HG03469 (cell line): Measurements from ENCODE around the gene MRM1.
"Not testable (repeated sequence)": the region's sequence is repeated elsewhere in the genome, so short reads cannot be mapped to it uniquely, and the experiment has no call there.

Source experiments
- ATAC-seq: cut with Tn5 transposase; IDR thresholded peaks from one replicate; pipeline ENCODE4 v1.9.1; 2021; ENCODE audit warnings: mild to moderate bottlenecking, moderate library complexity, moderate number of reproducible peaks; ENCODE audit not compliant: unreplicated experiment

The MRM1 gene

GRCh38 chr17:36600465-36600864, 918 bp upstream of the MRM1 start:
- no peak for ATAC-seq

- no peak for ATAC-seq
These were observed 464 bp upstream of the MRM1 start for GRCh38 chr17:36600936-36601302.

DNA sequence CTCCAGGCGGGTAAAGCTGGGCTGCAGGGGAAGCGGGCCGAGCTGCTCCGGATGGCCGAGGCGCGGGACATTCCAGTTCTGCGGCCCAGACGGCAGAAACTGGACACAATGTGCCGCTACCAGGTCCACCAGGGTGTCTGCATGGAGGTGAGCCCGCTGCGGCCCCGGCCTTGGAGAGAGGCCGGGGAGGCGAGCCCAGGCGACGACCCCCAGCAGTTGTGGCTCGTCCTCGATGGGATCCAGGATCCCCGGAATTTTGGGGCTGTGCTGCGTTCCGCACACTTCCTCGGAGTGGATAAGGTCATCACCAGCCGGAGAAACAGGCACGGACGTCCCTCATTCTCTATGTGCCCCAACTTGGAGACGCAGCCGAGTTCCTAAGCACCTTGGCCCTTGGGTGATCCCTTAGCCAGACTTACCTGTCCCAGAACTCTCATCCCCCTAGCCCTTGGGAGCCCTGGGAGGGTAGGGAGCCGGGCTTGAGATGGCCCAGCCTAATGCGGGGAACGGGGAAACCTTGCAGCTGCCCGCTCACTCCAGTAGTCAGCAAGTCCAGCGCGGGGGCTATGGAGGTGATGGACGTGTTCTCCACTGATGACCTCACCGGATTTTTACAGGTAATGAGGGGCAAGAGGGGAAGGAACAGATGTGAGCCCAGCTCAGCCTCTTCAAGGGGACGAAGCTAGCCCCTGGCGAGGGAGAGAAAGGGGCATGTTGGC, 806 bp downstream of the MRM1 start:
- no peak for ATAC-seq

GRCh38 chr17:36602924-36603384, 1.6 kb downstream of the MRM1 start:
- ATAC-seq: no peak

- ATAC-seq: not testable (repeated sequence)
These were observed 3.6 kb downstream of the MRM1 start for GRCh38 chr17:36605028-36605427.

DNA sequence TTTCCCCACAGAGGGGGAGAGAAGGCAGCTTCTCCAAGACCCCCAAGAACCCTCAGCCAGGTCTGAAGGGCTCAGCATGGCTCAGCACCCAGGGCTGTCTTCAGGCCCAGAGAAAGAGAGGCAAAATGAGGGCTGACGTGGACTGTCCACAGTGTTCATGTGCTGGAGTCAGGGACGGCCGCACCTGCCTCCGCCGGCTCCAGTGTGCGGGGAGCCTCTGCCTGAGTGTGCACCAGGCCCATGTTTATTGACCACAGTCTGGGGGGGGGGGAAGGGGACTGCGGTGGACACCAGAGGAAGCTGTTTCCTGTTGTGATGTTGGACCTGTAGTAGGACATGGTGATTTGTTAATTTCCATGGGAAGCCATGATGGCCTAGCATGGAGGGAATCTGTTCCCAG, 6.9 kb downstream of the MRM1 start:
- ATAC-seq: no peak

DNA sequence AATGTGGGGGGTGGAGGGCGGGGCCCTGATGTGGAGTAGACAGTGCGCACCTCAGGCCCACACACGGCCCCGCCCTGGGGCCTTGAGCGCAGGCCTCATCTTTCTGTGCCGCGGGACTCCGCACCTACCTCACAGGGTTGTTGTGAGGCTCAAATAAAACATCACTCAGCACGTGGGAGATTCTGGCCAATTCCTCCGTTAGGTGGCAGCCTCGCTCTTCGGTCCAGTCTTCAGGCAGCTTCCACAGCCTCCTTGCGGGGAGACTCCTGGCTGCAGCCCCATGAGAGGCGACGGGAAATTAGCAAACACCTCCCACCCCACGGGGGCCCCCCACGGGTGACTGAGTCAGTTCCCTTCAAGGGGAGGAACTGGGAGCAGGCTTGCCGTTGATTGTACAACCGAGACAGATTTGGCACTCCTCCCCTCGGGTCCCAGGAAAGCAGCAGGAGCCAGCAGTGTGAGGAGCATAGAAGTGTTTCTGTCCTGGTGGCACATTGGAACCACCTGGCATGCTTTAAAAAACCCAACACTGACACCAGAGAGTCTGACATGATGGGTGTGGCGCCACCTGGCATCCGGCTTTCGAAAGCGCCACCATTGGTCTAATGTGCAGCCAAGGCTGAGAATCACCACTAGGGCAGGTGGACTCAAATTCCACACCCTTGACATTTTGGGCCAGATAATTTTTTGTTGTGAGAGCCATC, 7.6 kb downstream of the MRM1 start:
- no peak for ATAC-seq

- ATAC-seq: no peak
These were observed 8.1 kb downstream of the MRM1 start for GRCh38 chr17:36609498-36609862.

DNA sequence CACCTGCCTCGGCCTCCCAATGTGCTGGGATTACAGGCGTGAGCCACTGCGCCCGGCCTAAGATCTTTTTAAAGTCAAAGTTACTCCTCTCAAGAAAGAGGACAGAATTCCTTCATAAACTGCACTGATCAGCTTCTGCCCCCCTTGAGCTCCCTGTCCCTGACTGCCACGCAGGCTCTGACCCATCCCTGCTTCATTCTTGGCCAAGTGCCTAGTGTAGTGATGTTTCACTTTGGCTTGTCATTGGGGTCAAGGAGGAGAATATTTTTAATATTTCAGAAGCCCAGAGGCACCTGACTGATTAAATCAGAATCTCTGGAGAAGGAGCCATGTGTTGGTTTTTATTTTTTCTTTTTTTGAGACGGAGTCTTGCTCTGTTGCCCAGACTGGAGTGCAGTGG, 9.1 kb downstream of the MRM1 start:
- no peak for ATAC-seq

DNA sequence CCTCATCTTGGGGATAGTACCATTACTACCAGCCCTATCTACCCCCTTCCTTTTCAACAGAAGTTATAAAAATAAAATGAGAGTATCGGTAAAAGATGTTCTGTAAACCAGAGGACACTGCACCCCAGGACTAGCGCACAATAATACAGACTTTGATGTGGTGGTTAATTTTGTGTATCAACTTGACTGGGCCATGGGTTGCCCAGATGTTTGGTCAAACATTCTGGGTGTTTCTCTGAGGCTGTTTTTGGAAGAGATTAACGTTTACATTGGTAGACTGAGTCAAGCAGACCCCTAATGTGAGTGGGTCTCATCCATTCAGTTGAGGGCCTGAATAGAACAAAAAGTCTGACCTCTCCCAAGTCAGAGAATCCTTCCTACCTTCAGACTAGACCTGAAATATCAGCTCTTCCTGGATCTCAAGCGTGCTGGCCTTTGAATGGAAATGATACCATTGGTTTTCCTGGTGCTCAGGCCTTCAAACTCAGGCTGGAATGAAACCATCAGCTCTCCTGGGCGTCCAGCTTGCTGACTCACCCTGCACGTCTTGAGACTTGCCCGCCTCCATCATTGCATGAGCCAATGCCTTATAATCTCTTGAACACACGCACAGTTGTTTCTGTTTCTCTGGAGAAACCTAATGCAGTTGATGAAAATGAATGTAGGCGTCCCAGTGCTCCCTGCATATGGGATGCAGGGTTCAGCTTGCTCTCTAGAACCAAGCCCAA, 10.1 kb downstream of the MRM1 start:
- no peak for ATAC-seq

DNA sequence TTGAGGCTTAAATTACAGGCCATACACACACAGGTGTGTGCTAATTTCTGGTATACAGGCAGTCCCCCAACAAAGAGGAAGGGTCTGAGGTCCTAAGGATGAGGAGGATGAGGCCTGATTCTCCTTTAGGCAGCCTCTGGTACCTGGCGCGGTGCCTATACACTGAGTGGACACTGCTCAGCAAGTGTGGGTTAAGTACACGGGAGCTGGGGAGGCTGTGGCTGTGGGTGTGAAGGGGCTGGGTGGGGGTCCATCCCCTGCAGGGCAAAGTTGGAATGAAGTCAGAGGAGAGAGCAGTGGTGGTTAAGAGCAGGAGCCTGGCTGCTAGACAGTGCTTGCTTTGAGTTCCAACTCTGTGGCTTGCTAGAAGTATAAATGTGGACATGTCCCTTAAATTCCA, 10.9 kb downstream of the MRM1 start:
- ATAC-seq: no peak

- no peak for ATAC-seq
These were observed 11.8 kb downstream of the MRM1 start for GRCh38 chr17:36613155-36613554.

- no peak for ATAC-seq
These were observed 12.7 kb downstream of the MRM1 start for GRCh38 chr17:36614081-36614480.

GRCh38 chr17:36614933-36615332, 13.6 kb downstream of the MRM1 start:
- ATAC-seq: no peak

DNA sequence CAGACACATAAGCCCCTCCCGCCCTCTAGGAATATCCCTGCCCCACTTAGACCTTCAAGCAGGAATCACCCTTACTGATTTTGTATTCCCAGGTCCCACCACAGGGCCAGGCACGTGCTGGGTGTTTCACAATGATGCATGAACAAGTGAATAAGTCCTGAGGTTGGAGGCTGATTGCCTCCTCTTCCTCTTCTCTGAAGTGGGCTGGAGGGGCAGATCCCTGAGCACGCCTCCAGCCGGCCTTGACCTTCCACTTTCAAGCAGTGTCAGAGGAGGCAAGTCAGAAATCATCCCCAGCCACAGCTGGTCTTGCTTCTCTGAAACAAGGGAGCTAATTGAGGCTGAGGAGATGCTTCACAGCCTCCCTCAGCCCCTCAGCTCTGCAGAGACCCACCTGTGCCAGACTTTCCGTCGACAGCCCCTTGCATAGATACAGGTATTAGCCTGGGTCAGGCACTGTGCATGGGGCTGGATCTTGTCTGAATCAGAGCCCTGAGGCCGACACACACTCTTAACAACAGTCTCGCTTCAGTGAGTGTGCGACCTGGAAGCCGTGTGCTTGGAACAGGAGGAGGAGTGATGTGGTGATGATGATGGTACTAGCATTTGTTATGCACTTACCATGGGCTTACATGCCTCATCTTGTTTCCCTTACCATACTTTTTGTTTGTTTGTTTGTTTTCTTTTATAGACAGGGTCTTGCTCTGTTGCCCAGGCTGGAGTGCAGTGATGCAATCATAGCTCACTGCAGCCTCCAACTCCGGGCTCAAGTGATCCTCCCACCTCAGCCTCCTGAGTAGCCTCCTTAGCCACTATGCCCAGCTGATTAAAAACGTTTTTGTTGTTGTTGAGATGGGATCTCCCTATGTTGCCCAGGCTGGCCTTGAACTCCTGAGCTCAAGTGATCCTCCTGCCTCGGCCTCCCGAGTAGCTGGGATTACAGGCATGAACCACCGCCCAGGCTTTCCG, 15.0 kb downstream of the MRM1 start:
- no peak for ATAC-seq

- ATAC-seq: no peak
These were observed 16.4 kb downstream of the MRM1 start for GRCh38 chr17:36617773-36618172.

DNA sequence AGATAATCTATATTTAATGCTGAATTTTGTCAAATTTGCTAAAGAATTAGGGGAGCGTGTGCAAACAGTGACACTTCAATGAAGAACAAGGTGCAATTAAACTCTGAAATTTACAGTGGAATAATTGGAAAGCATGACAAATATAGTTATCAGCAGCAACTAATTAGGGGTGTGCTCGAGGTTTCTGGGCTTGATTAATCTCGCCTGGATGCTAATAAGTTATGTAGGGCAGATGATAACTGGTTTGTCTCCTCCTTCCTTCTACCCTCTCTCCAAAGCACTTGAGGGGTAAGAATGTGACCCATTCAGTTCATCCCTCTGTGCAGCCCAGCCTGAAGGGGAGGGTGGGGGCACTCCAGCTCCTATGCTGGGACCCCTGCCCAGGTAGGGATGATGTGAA, 21.9 kb downstream of the MRM1 start:
- no peak for ATAC-seq

DNA sequence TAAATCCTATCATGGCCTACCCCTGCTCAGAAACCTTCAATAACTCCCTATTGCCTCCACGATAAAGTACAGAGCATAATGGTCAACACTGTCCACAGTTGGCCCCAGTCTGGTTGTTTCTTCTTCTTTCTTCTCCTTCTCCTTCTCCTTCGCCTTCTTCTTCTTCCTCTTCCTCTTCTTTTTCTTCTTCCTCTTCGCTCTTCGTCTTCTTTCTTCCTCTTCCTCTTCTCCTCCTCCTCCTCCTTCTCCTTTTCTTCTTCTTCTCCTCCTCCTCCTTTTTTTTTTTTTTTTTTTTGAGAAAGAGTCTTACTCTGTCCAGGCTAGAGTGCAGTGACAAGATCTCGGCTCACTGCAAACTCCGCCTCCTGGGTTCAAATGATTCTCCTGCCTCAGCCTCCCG, 23.8 kb downstream of the MRM1 start:
- no peak for ATAC-seq

DNA sequence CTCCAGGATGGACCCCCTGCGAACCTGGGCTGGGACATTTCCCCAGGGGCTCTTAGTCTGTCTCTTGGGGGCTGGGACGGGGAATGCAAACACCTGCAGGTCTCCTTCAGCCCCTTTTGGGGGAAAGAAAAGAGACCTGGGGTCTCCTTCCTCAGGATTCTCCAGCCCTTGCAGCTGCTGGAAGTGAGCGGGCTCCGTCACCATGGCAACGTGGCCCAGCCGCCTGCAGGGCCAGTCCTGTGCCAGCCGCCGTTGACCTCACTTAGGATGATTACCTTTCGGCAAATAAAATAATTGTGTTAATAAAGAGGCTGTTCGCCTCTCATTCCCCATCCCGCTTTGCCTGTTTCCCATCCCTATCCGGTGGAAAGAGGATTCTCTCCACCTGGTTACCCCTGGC, 25.7 kb downstream of the MRM1 start:
- ATAC-seq: no peak

DNA sequence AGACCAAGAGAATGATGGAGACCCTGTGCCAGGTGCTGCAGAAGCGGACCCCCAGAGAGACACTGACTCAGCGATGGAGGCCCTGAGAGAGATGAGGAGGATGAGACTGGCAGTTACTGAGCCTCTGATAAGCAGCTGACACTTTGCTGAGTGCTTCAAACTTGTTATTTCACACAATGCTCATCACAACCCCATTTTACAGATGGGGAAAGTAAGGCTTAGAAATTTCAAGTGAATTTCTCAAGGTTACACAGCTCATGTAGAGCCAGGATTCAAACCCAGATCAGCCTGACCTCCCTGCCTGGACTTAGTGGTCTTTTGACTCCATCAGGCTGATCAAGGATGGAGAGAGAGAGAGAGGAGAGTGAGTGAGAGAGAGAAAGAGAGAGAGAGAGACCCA, 27.2 kb downstream of the MRM1 start:
- no peak for ATAC-seq
